GM18519 (cell line): Measurements from ENCODE around the gene PPARA.

Experiments
- ATAC-seq: cut with Tn5 transposase; IDR thresholded peaks from one replicate; pipeline ENCODE4 v1.9.1; 2021; ENCODE audit warnings: mild to moderate bottlenecking, moderate library complexity; ENCODE audit not compliant: unreplicated experiment, low FRiP score

PPARA gene

DNA sequence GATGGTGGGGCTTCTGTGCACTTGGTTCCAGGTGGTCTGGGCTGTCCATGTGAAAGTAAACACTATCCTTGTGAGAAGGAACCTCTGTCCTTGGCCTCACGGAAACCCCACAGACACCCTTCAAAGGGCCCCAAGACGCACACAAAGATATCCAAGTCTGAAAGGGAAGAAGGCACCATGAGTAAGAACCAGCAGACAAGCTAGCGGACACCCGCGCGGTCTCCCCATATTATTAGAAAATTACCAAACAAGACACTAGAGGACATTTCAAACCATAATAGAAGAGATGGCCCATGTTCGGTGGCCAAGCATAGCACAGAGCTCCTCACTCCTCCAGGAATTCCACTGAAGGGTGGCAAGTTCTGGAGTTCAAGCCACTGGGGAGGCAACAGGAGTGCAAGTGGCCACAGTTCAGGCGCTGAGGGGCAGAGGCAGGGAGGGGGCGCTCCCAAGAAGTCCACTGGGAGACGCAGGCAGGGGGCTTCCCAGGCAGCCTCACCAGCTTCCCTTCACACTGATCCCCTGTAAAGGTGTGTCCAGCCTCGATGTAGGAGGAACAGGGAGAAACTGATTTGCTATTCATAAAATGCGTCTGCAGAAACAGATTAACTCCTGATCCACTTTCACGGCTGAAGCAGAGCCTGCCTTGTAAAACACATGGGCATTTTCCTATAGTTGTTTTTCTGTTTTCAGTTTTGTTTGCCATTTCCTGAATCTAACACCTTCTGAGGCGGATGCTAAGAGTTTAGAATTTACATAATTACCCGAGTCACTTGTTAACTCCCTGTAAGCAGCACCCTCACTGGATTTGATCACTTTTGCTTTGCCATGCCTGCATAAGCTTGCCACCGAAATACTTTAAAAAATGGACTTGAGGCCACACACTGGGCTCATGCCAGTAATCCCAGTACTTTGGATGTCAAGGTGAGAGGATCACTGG, 9.1 kb upstream of the PPARA start:
- no peak for ATAC-seq

DNA sequence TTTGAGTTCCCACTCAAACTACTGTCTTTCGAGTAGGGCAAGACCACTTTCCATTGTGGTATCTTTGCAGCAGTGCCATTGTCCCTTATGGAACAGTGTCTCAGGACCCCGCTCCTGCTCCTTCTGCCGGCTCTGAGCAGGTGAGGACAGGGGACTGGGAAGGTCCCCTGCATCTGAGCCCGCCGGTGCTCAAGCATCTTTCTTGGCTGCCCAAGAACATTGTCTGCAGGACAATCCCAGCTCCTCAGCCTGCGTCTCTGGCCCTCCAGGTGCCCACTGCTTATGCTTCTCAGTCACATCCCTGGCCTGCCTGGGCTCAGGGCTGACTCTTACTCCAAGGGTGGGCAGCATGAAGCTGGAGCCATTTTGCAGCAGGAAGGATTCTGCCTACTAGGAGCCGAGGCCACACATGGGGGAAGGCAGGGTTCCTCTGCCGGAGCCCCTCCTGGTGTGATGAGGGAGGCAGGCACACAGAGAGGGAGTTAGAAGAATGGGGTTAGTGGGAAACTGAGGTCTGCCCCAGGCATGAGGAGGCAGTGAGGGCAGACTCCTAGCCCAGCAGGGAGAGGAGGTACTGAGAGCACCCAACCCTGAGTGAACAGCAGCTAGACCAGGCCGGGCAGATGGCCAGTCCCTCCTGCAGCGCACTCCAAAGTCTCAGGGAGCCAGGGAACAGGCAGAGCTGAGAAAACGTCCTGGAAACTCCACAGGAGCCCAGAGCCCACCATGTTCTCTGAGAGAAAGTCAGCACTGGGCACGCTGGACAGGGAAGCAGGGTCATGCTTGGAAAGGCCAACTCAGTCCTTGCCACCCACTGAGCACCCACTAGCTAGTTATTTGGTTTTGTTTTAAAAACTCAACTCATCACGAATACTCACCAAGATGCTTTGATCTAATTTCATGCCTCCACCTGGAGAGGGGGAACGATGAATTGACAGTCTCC, 7.5 kb upstream of the PPARA start:
- ATAC-seq, result no peak

DNA sequence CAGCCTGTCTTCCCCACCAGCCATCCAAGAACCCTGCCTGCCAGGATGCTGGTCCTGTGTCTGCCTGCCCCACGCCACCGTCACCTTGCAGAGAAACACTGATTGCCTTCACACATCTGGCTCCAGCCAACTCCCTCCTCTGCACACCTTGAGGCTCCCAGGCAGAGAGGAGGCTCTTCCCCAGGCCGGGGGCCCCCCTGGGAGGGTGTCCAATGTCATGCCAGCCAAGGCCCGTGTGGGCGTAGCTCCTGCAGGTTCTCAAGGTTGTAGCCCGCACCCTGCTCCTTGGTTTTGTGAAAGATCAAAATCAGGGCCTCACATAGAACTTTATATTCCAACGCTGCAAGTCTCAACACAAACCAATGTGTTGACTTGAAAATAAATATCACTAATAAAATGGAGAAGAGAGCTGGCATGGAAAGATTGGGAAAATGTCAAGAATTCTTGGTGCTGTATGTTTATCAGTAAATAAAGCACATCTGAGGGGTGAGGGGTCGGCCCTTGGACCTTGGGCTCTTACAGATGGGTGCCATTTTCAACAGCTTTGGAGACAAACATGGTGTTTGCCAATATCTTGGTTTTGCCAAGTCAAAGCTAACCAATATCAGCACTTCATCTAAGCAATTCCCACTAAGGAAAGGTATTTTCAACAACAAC, 6.7 kb upstream of the PPARA start:
- no peak for ATAC-seq

DNA sequence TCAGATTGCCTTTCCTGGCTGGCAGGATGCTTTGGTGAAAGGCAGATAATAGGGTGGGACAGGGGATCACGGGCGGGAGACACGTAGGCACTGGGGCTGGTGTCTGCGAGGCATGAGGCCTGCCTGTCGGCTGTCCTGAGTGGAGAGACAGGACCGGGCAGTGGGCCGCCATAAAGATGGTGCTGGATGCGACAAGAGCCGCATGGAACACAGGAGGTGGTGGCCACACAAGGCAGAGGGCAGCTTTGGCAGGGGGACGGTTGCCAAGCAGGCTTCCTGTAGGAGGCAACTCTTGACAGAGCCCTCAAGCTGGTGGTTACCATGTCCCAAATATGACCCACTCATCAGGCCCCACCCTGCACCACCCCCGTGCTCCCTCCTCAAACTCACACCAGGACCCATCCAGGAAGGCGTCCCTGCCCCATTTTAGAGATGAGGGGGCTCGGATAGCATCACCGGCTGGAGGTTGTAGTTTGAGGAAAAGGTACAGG, 4.9 kb upstream of the PPARA start:
- no peak for ATAC-seq

DNA sequence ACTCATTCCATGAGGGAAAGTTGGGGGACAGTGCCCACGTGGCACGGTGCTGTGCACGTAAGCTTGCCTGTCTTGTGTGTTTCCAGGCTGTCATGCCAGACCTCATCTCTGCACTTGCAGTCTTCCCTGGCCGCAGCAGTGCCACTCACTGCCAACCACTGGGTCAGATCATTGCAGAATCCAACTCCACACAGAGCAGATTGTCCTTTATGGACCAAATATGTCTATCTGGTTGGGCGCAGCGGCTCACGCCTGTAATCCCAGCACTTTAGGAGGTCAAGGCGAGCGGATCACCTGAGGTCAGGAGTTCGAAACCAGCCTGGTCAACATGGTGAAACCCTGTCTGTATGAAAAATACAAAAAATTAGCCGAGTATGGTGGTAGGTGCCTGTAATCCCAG, 4.4 kb upstream of the PPARA start:
- no peak for ATAC-seq

DNA sequence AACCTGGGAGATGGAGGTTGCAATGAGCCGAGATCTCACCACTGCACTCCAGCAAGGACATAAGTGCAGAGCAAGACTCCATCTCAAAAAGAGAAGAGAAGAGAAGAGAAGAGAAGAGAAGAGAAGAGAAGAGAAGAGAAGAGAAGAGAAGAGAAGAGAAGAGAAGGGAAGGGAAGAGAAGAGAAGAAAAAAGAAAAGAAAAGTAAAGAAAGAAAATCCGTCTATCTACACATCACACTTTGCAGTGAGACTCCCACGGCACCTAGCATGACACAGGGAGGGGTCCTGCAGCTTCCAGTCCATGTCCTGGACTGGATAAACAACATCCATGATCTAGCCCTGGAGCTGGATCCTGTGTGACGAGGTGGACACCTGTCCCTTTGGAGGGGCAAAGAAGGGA, 4.0 kb upstream of the PPARA start:
- no peak for ATAC-seq

DNA sequence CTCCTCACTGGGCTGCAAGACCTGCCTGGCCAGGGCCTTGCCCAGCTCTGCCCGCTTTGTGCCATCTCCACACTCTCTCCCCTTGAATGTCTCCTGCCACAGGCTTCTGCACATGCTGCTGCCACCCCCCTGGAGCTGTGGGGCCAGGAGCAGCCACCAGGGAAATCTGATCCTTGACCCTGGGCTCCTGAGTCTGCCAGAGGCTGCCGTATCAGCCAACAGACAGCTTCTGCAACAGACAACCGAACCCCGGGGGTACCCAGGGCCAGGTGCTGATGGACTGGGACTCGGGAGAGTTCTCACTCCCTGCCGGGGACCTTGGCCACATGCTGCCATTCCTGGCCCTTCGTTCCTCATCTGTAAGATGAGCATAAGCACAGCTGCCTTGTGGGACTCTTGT, 3.3 kb upstream of the PPARA start:
- ATAC-seq, result no peak

DNA sequence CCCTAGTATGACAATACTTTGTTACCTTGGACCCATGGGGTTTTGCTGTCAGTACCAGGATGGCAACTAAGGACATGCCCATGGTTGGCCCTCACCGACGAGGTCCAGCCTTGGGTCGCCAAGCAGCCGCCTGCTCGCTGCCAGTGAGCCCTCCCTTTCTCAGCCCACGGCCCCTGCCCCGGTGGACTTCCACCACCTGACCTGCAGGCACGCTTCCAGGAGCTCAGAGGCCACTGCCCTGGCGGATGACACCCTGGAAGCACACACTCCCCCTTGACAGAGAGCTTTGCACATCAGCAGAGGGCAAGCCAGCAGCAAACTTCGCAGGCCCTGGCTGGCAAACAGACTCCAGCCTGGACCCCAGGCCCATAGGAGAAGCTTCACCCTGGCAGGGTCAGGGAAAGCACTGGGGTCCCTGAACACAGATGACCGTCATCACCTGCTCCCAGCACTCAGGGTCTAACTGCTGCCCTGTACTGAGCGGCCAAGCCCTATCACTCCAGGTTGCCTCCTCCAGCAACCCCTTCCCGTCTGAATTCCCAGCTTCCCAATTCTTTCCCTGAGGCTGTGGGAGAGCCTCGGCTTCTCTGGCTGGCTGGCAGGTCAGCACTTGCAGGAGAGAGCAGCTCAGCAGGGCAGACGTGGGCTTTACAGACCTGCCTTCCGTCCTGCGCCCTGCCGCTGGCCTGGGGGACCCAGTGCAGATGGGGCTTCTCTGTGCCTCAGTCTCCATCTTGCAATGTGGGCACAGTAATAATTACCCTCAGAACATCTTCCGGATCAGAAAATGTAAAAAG, 2.7 kb upstream of the PPARA start:
- ATAC-seq, result no peak

DNA sequence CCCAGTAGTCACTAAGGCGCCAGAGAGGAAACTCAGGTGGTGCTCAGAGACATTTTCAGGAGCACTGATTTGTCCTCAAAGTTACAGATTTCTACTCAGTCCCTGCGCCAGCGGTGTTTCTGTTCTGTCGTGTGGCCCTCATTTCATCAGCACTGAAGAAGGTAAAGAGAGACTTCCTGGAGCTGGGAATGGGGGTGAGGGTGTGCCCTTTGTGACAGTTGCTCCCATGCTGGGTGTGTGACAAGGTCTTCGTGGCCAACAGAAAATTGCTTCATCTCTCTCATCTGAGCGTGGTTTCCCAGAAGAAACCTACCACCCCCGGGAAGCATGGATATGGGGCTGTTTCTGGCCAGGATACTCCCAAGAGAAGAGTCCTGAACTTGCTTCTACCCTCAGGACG, 2.0 kb upstream of the PPARA start:
- no peak for ATAC-seq

DNA sequence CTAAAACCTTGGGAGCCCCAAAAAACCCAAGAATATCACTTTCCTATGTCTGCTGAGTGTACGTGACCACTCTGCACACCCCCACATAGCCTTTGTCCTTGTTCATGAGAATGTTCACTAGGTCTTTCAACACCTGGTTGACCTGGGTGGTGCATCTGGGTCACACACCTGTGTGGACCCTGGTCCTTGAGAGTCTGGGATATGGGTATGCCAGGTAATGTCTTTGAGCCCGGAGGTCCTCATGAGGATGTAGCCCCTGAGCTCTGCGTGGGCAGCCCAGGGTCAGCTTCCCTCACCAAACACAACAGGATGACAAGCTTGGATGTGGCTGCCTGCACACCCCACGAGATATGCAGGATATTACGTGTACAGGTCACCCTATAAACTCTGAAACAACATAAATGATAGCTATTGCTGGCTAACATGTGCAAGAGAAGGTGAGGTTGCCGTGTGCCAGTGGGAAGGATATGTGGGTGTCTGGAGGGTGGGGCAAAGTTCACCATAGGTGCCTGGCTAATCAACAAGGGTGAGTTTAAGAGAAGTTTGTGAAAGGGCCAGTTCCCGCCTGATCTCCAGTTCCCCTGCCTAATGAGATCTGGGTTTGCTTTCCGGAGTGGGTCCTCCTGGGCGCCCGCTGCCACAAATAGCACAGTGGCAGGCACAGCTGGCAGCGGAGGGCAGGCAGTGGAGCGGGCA, 1.4 kb upstream of the PPARA start:
- no peak for ATAC-seq

DNA sequence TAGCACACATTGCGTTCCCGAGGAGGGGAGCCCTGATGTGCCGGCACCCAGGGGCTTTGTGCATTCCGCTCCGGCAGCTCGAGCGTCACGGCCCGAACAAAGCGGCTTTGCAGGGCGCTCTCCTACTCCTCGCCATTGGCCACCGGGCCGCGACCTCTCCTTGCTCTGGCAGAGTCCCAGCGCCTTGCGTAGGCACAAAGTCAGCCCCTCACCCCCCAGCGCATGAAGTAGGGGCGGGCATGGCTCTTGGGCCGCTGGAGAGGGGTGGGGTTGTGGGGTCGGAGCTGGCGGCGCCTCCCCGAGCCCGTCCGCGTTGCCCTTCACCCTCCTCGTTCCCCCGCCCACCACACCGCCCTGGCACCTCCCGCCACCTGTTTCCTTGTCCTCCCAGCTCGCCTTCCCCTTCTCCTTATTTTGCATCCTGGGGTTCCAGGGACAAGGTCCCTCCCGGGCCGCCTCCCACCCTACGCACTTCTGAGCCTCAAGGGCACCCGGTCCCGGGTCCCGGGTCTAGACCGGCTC, 753 bp upstream of the PPARA start:
- ATAC-seq, result no peak

DNA sequence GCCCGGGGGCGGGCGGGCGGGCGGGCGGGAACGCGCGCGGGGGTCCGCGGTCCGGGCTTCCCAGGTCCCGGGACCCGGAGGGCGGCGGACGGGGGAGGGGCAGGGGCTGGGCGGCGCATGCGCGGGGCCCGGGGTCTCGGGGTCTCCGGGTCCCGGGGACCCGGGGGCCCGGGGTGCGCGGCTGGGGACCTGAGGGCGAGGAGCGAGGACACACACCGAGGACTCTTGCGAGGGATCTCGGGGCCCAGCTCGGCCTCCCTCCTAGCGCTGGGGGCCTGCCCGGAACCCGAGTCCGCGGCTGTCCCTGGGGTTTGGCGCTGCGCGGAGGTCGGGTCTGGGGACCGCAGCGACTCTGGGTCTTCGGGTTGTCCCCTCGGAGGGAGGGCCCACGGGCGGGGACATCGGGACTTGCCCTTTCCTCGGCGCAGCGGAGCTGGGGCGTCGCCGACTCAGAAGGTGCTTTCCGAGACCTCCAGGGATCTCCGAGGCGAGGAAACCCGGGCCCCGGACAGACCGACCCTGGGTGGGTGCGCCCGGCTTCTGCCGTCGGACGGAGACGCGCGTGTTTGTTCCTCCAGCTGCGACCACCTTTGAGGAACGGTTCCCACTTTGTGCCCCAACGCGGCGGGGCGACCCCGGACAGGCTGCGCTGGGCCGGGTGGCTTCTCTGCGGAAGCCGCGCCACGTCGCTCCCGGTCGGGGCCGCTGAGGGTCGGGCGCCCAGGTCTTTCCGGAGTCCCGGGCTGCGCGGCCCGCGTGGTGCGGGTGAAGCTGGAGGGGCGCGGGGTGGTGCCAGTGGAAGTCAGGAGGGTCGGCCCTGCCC, 540 bp downstream of the PPARA start:
- peak; percentile 23 for ATAC-seq

DNA sequence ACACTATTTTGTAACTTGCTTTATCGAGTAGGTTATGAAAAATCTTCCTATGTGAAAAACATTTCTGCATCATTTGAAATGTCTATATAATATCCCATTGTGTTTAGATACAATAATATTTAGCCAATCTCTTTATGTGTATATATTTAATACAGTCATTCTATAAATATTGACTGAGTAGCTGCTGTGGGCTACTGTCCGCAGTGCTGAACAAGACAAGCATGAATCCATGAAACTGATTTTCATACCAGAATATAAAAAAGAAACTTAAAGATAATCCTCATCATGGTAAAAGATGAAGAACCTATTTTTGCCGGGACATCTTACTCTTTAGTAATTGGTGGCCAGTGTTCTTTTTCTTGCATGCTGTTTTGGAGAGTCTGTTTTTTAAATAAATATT, 3.6 kb downstream of the PPARA start:
- ATAC-seq, result no peak

DNA sequence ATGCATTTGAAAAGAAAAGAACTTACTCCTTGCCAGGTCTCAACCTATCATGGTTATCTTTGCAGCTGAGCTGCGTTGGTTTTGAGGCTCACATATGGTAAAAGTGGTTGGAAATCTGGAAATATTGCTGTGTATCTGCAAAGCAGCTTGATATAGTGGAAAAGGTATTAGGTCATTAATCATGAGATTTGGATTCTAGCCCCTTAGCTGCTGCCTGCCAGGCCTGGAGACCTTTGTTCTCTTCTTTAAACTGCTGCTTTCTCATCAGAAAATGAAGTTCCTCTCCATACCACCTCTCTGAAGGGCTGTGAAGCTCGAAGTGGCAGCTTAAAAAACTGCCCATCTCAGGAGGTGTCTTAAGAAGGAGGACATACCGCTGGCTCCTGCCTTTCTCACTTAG, 5.7 kb downstream of the PPARA start:
- no peak for ATAC-seq

DNA sequence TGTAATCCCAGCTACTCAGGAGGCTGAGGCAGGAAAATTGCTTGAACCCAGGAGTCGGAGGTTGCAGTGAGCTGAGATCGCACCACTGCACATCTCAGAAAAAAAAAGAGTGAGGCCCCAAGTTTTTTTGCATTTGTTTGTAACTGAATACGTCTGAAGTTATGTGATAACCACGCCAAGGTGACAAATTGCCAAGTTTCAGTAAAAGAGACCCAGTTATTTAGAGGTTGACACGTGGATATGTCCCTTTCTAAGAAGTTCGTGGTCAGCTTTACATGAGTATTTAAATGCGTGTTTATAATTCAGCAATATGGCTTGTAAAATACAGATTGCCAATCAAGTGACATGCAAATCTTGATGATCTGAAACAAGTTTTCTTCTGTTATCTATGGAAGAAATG, 8.0 kb downstream of the PPARA start:
- no peak for ATAC-seq

DNA sequence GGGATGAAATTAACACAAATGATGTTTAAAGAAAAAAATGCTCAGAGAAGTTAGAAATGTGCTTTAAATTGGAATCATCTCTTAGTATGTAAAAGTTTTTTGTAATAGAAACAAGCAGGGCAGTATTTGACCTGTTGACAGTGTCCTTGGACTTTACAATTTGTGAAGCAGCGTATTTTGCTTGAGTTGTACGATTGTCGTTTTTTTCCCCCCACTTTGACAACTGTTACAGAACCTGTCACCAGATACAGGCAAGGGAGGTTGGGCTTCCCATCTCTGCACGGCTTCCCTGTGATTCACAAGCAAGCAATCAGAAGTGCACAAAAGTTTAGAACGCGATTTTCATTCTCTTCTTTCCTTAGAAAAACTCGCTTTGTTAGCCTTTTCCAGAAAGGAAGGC, 8.9 kb downstream of the PPARA start:
- ATAC-seq, result no peak

DNA sequence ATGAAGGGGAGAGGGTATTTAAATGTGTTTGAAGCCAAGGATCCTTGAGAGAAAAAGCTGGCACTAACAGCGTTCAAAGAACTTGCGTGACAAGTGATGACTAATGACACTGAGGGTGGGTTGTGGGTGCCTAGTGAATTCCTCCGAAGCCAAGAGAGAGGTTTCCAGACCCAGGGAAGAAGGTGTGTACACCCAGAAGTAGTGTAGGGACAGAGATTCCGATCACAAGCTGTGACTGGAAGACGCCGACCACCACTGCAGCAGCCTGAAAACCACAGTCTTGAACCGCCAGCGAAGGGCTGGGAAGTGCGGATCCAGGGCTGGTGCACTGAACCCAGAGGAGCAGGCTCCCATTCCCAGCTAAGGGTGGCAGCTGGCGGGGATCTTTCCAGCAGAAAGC, 9.5 kb downstream of the PPARA start:
- no peak for ATAC-seq

DNA sequence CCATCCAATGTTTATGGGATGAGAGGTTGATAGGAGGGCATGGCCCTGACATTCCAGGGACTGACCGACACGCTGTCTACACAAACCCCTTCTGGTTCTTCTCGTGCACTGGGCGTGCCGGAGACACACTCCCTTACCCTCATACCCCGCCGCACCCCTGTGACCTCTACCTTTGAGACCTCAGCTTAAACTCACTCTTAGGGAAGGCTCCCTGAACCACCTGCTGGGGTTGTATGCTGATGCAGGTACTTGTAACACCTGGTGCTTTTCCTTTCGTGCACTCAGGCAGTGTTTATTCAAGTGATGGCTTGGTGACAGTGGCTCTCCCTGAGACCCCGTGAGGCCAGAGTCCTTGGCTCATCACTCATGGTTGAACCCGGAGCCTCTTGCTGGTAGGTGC, 12.0 kb downstream of the PPARA start:
- ATAC-seq, result no peak
